ENCODE measurements around the gene SLC35F1.
A peak's percentile ranks its signal among the peaks of the same experiment; 100 is the strongest.

DNA sequence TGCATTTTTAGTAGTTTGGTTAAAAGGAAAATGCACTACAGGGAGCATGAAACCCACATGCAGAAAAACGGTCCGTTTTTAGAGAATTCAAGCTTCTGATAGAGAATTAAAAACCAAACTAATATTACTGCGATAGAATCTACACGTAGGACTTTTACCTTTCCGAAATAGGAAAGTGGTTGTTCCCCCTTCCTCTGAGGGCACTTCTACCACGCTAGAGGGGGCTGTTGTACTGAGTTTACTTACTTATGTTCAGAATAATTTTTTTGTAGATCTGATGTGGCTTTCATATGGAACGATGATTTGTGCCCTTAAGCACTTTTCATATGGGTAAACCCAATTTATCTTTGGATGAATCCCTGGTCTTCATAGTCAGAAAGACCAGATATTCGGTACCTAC lies 376.7 kb downstream of the SLC35F1 start:
- TF ChIP-seq, protein P1, sequence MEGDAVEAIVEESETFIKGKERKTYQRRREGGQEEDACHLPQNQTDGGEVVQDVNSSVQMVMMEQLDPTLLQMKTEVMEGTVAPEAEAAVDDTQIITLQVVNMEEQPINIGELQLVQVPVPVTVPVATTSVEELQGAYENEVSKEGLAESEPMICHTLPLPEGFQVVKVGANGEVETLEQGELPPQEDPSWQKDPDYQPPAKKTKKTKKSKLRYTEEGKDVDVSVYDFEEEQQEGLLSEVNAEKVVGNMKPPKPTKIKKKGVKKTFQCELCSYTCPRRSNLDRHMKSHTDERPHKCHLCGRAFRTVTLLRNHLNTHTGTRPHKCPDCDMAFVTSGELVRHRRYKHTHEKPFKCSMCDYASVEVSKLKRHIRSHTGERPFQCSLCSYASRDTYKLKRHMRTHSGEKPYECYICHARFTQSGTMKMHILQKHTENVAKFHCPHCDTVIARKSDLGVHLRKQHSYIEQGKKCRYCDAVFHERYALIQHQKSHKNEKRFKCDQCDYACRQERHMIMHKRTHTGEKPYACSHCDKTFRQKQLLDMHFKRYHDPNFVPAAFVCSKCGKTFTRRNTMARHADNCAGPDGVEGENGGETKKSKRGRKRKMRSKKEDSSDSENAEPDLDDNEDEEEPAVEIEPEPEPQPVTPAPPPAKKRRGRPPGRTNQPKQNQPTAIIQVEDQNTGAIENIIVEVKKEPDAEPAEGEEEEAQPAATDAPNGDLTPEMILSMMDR (IDR thresholded peaks at IDR 0.05): peak; percentile 67 to 83 (median 75)
- no peak for TF ChIP-seq POLR2A (IDR thresholded peaks at IDR 0.05)
